ENCODE data around the gene TCEAL6.

DNA sequence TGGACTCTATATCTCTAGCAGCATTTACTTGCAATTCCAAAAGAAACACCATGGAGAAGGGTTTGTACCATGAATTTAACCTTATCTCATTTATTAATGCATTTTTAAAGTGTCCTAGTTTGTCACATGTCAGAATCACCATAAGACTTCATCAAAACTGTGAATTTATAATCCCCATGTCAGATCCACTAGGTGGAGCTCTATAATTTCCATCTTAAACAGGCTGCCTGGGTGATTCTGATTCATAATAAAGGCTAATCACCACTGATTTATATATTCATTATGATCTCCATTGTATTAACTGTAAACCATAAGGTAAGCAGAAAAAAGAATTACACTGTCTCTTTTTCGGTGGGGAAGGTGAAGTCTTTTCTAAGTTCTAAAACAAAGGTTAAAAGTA is 12.8 kb downstream of the TCEAL6 start:
- TF ChIP-seq RFX5 (IDR thresholded peaks at IDR 0.05; ENCODE audit: low read depth, low read length) = no peak
- no peak for TF ChIP-seq SIN3B (IDR thresholded peaks at IDR 0.05; ENCODE audit: low read length)
- TF ChIP-seq, protein P1, sequence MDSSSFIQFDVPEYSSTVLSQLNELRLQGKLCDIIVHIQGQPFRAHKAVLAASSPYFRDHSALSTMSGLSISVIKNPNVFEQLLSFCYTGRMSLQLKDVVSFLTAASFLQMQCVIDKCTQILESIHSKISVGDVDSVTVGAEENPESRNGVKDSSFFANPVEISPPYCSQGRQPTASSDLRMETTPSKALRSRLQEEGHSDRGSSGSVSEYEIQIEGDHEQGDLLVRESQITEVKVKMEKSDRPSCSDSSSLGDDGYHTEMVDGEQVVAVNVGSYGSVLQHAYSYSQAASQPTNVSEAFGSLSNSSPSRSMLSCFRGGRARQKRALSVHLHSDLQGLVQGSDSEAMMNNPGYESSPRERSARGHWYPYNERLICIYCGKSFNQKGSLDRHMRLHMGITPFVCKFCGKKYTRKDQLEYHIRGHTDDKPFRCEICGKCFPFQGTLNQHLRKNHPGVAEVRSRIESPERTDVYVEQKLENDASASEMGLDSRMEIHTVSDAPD (CRISPR knock-in tag; IDR thresholded peaks at IDR 0.05) = no peak
- TF ChIP-seq ZNF512 (CRISPR knock-in tag; IDR thresholded peaks at IDR 0.05) = no peak
- TF ChIP-seq ZFY (CRISPR knock-in tag; IDR thresholded peaks at IDR 0.05) = no peak
- no peak for TF ChIP-seq BCL6 (CRISPR knock-in tag; IDR thresholded peaks at IDR 0.05)
- TF ChIP-seq, protein P2, sequence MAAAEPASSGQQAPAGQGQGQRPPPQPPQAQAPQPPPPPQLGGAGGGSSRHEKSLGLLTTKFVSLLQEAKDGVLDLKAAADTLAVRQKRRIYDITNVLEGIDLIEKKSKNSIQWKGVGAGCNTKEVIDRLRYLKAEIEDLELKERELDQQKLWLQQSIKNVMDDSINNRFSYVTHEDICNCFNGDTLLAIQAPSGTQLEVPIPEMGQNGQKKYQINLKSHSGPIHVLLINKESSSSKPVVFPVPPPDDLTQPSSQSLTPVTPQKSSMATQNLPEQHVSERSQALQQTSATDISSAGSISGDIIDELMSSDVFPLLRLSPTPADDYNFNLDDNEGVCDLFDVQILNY (CRISPR knock-in tag; conservative IDR thresholded peaks at IDR 0.05) = no peak
- TF ChIP-seq, protein P3, sequence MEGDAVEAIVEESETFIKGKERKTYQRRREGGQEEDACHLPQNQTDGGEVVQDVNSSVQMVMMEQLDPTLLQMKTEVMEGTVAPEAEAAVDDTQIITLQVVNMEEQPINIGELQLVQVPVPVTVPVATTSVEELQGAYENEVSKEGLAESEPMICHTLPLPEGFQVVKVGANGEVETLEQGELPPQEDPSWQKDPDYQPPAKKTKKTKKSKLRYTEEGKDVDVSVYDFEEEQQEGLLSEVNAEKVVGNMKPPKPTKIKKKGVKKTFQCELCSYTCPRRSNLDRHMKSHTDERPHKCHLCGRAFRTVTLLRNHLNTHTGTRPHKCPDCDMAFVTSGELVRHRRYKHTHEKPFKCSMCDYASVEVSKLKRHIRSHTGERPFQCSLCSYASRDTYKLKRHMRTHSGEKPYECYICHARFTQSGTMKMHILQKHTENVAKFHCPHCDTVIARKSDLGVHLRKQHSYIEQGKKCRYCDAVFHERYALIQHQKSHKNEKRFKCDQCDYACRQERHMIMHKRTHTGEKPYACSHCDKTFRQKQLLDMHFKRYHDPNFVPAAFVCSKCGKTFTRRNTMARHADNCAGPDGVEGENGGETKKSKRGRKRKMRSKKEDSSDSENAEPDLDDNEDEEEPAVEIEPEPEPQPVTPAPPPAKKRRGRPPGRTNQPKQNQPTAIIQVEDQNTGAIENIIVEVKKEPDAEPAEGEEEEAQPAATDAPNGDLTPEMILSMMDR (CRISPR knock-in tag; IDR thresholded peaks at IDR 0.05) = no peak
- no peak for TF ChIP-seq CEBPG (CRISPR knock-in tag; IDR thresholded peaks at IDR 0.05)
- no peak for TF ChIP-seq MED8 (CRISPR knock-in tag; IDR thresholded peaks at IDR 0.05; ENCODE audit: insufficient replicate concordance)
- TF ChIP-seq, protein P4, sequence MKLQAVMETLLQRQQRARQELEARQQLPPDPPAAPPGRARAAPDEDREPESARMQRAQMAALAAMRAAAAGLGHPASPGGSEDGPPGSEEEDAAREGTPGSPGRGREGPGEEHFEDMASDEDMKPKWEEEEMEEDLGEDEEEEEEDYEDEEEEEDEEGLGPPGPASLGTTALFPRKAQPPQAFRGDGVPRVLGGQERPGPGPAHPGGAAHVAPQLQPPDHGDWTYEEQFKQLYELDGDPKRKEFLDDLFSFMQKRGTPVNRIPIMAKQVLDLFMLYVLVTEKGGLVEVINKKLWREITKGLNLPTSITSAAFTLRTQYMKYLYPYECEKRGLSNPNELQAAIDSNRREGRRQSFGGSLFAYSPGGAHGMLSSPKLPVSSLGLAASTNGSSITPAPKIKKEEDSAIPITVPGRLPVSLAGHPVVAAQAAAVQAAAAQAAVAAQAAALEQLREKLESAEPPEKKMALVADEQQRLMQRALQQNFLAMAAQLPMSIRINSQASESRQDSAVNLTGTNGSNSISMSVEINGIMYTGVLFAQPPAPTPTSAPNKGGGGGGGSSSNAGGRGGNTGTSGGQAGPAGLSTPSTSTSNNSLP (IDR thresholded peaks at IDR 0.05; ENCODE audit: low read depth, low read length) = no peak
- no peak for TF ChIP-seq BRCA1 (CRISPR knock-in tag; IDR thresholded peaks at IDR 0.05)
- TF ChIP-seq MYNN (CRISPR knock-in tag; IDR thresholded peaks at IDR 0.05; ENCODE audit: low read depth) = no peak

All from HepG2 (cell line).